Fibroblast of pulmonary artery (primary cell): Measurements from ENCODE around the gene CTDP1.
"Not testable (repeated sequence)": the region's sequence is repeated elsewhere in the genome, so short reads cannot be mapped to it uniquely, and the experiment has no call there.

Experiments
- DNase-seq: peaks from one replicate; pipeline ENCODE4 v3.0.0-alpha.2; 2010; ENCODE audit warnings: low read depth
- H3K4me3 ChIP-seq: replicated peaks from 2 replicates; pipeline ENCODE4 v1.5.1; 2011; ENCODE audit warnings: low read depth, mild to moderate bottlenecking, control low read depth, low read length, moderate library complexity
- CTCF ChIP-seq: IDR thresholded peaks from 2 replicates; pipeline ENCODE4 v1.5.1; 2011; ENCODE audit warnings: mild to moderate bottlenecking, control low read depth, low read length, inconsistent platforms; ENCODE audit errors: missing control alignments

CTDP1 gene

GRCh38 chr18:79737426-79737825 is 57.8 kb downstream of the CTDP1 start:
- H3K4me3 ChIP-seq: no peak overlapping the region
- no peak for TF ChIP-seq CTCF
- no peak for DNase-seq

- TF ChIP-seq CTCF: no peak
- no peak for DNase-seq
- no peak overlapping the region for H3K4me3 ChIP-seq
Observed at GRCh38 chr18:79738041-79738461, 58.4 kb downstream of the CTDP1 start.

GRCh38 chr18:79738581-79739439 is 59.2 kb downstream of the CTDP1 start:
- peak; percentile 25 for DNase-seq
- TF ChIP-seq CTCF: no peak
- H3K4me3 ChIP-seq: no peak overlapping the region

- no peak for DNase-seq
- H3K4me3 ChIP-seq: no peak overlapping the region
- TF ChIP-seq CTCF: no peak
Observed at GRCh38 chr18:79739440-79739778, 59.8 kb downstream of the CTDP1 start.

- H3K4me3 ChIP-seq, DNase-seq: not testable (repeated sequence)
Observed at GRCh38 chr18:79740047-79740446, 60.4 kb downstream of the CTDP1 start.

GRCh38 chr18:79740521-79741361 is 61.1 kb downstream of the CTDP1 start:
- TF ChIP-seq CTCF: no peak
- H3K4me3 ChIP-seq: no peak overlapping the region
- no peak for DNase-seq

- no peak for TF ChIP-seq CTCF
- no peak overlapping the region for H3K4me3 ChIP-seq
- no peak for DNase-seq
Observed at GRCh38 chr18:79741362-79741700, 61.7 kb downstream of the CTDP1 start.
